ENCODE data around the gene SYCE1.
"Not testable (repeated sequence)": the region's sequence is repeated elsewhere in the genome, so short reads cannot be mapped to it uniquely, and the experiment has no call there.

SYCE1 gene, protein sequence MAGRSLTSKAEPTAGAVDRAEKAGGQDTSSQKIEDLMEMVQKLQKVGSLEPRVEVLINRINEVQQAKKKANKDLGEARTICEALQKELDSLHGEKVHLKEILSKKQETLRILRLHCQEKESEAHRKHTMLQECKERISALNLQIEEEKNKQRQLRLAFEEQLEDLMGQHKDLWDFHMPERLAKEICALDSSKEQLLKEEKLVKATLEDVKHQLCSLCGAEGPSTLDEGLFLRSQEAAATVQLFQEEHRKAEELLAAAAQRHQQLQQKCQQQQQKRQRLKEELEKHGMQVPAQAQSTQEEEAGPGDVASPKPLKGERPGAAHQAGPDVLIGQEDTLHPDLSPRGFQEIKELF

GRCh38 chr10:133565441-133566294 is at the start of gene SYCE1:
Gene SYCE1, minus strand, starts transcription at chr10:133565583. Its CDS starts 54 bp downstream, at chr10:133565529.
- DNase-seq, result no peak

- DNase-seq, result no peak
Measured at GRCh38 chr10:133614830-133615580, 49.6 kb upstream of the SYCE1 start.

DNA sequence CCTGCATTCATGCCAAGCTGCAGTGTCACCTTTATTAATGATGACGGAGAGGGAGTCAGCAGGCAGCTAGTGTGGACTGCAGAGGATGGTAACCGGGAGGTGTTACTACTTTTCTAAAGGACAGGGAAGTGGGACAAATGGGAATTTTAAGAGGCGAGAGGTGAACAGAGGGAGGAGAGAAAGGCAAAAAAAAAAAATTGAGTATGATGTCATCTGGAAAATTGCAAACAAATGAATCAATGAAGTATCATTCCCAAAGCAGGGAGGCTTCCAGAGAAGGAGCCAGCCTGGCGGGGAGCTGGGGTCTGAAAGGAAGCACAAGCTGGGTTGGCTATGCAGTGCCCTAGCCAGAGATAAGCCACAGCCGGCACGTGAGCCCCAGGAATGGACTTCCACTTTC is 48.3 kb upstream of the SYCE1 start:
- no peak for DNase-seq

- no peak for DNase-seq
Measured at GRCh38 chr10:133611079-133611478, 45.7 kb upstream of the SYCE1 start.

DNA sequence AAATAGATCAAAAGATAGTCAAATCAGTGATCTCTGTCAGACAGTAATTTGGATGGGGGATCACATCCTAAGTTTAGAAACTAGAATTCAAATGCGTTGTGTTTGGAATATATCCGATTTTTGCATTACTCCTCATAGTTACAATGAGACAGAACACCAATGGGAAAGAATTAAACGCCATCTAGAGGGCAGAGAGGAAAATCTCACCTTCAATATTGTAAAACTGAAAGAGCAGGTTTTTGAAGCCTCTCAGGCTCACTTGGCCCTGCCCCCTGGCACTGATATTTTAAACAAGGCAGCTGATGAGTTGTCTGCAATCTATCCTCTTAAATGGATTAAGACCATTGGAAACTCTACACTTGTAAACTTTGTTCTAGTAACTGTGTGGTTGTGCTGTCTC is 43.5 kb upstream of the SYCE1 start:
- DNase-seq, result peak; percentile 7

DNA sequence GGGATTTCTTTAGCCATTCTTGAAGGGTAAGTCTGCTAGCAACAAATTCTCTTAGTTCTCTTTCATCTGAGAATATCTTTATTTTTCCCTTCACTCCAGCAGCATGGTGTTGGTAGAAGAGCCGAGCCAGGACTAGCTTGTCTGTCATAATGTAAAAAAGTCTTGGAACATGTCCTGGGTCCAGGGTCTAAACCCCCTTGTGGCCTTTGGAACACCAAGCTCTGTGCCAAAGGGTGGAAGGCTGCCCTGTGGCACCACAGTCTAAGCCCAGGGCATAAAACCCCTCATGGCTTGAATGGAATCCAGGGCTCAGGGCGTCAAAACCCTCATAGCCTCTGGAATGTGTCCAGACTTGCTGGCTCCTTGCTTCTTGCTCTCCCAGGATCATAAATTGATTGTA is 38.1 kb upstream of the SYCE1 start:
- DNase-seq, result not testable (repeated sequence)

GRCh38 chr10:133600657-133601056 is 35.3 kb upstream of the SYCE1 start:
- no peak for DNase-seq

DNA sequence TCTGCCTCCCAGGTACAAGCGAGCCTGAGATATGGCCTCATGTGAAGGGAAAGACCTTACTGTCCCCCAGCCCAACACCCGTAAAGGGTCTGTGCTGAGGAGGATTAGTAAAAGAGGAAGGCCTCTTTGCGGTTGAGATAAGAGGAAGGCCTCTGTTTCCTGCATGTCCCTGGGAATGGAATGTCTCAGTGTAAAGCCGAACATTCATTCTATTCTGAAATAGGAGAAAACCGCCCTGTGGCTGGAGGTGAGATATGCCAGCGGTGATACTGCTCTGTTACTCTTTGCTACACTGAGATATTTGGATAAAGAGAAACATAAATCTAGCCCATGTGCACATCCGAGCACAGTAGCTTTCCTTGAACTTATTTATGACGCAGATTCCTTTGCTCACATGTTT is 34.5 kb upstream of the SYCE1 start:
- not testable (repeated sequence) for DNase-seq

GRCh38 chr10:133592716-133593115 is 27.3 kb upstream of the SYCE1 start:
- DNase-seq, result no peak

DNA sequence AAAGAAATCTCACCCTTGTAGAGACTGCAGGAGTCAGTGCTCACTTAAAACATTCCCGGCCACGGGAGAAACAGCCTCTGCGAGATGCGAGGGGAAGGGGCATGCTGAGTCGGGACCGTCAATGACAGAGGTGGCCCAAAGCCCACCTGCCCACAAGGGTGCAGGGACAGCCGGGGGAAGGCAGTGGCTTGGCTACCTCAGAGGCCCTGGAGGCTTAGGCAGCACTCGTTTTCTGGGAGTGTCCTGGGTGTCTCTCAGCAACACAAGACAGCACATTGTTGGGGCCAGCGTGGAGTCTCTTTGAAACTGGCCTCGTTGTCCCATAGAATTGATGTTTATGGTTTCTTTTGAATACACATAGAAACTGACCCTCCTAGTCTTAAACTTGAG is 25.6 kb upstream of the SYCE1 start:
- no peak for DNase-seq

DNA sequence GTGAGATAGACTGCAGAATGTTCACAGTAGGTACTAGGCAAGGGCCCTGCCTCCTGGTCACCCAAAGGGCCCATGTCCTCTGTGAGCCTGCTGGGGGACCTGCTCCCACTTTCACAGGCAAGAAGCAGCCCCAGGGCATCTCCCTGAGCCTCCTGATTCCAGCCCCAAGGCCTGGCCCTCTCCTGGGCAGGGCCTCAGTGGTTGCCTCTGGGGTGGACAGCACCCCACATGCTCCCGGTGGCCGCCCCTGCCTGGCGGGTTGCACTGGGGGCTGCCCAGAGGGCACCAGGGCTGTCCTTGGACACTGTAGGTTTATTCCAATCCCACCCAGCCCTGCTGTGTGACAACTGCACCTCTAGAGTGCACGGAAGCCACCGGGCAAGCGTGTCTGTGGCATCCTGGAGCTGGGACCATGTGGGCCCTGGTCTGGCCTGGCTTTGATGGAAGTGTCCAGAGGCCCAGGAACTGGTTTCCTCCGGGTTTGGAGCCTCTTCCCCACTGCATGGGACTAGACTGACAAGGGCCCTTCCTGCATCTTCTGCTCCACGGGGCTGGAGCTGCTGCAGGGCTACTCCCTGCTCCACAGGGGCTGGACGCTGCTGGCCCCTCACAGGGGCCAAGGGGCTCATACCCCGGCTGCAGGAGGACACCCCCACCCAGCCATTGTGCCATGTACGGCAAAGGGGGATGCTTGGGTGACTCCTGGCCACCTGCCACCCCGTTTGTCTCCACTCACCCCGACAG is 25.0 kb upstream of the SYCE1 start:
- DNase-seq, result no peak

DNA sequence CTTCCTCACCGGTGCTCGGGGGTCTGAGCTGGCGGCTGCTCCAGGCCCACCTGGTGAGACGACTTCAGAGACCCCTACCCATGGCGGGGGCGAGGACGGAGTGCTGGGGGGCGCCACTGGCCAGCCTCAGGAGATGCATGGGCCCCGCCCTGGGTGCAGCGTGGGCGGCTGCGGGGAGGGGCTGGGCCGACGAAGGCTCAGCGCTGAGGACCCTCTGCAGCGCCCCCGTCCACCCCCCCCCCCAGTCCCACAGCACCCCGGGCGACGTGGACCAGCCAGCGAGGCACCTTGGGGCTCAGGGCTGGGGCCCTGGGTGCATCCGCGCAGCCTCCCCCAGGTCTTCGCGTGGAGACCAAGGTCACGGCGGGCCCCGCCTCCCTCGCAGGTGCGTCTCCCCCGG is 11.7 kb upstream of the SYCE1 start:
- not testable (repeated sequence) for DNase-seq

GRCh38 chr10:133573460-133573859 is 8.1 kb upstream of the SYCE1 start:
- not testable (repeated sequence) for DNase-seq

GRCh38 chr10:133572055-133572454 is 6.7 kb upstream of the SYCE1 start:
- DNase-seq, result not testable (repeated sequence)

GRCh38 chr10:133569801-133570200 is 4.4 kb upstream of the SYCE1 start:
- DNase-seq, result not testable (repeated sequence)

- not testable (repeated sequence) for DNase-seq
Measured at GRCh38 chr10:133568831-133569527, 3.6 kb upstream of the SYCE1 start.

DNA sequence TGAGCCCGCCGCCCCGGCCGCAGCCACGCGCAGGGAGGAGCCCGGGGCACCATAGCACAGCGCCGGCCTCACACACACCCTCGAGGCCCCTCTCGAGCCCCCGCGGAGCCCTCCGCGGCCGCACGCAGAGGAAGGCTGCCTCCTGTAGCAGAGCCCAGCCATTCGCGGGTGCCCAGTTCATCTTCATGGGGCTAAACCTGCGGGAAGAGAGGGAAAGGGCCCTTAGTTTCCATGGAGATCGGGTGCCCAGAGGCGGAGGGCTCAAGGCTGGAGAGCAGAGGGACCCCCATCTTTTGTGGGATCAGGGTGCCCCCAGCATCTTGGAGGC is 2.9 kb upstream of the SYCE1 start:
- DNase-seq, result no peak

DNA sequence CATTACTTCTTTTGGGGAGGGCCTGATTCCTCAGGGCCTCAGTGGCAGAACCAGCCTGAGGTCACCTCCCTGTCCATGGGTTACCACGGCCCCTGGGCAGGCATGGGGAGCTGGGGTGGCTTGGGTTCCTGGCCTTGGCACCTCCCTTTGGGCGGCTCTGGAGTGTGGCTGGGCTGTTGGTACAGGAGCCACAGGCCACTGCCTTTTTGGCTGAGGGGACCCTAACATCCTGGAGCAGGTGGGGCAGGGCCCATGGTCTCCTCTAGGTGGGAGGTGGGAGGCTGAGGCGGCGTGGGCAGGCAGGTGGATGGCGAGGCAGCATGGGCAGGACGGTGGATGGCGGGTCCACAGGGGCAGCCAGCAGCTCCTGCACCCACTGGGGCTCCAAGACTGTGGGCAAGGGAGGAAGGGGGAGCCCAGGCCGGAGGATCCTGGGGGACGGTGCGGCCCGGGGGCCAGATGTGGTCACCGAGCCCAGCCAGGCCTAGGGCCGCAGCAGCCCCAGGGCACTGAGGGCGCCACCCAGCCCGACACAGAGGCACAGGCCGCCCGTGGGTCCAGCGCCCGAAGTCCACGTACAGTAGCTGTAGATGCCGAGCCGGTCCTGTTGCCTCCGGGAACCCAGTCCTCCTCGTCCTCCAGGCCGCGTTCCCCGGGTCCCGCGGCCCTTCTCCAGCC is 2.4 kb upstream of the SYCE1 start:
- DNase-seq, result no peak

DNA sequence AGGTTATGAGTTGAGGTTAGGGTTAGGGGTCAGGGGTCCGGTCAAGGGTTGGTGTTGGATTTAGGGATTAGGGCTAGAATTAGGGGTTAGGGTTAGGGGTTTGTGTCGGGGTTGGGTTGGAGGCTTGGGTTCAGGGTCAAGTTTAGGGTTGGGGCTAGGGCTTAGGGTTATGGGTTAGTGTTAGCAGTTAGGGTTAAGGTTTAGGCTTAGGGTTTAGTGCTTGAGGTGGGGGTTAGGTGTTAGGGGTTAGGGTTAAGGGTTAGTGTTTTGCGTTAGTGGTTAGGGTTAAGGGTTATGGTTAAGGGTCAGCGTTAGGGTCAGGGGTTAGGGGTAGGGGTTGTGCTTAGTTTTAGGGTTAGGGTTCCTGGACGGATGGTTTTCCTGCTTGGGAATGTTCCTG is 1.7 kb upstream of the SYCE1 start:
- no peak for DNase-seq

- DNase-seq, result no peak
Measured at GRCh38 chr10:133564816-133565215, 567 bp downstream of the SYCE1 start.

GRCh38 chr10:133559216-133559615 is 6.2 kb downstream of the SYCE1 start:
- DNase-seq, result no peak

GRCh38 chr10:133557381-133557780 is 8.0 kb downstream of the SYCE1 start:
- no peak for DNase-seq
